Trophoblast cell (in vitro differentiated cells and primary cell): Measurements from ENCODE around the gene SORCS1.

Experiments used
- DNase-seq, 2 donors: peaks; one replicate each; pipeline ENCODE4 v3.0.0-alpha.2; 2016
- H2AFZ ChIP-seq: 2 replicates; pipeline ENCODE4 v1.6.1; 2013; ENCODE audit warnings: low read length, moderate library complexity, mild to moderate bottlenecking; ENCODE audit not compliant: insufficient read depth, poor library complexity
- H2AK5ac ChIP-seq: 2 replicates; pipeline ENCODE4 v1.6.1; 2013; ENCODE audit warnings: mild to moderate bottlenecking, low read length
- H2BK120ac ChIP-seq: 2 replicates; pipeline ENCODE4 v1.6.1; 2013; ENCODE audit warnings: low read length, mild to moderate bottlenecking, moderate library complexity; ENCODE audit not compliant: insufficient read depth, poor library complexity
- H2BK12ac ChIP-seq: 2 replicates; pipeline ENCODE4 v1.6.1; 2013; ENCODE audit warnings: mild to moderate bottlenecking, low read length, moderate library complexity
- H2BK5ac ChIP-seq: 2 replicates; pipeline ENCODE4 v1.6.1; 2013; ENCODE audit warnings: low read length, low read depth, moderate library complexity, mild to moderate bottlenecking; ENCODE audit not compliant: poor library complexity
- H3K14ac ChIP-seq: 2 replicates; pipeline ENCODE4 v1.6.1; 2013; ENCODE audit warnings: mild to moderate bottlenecking, low read length
- H3K18ac ChIP-seq: 2 replicates; pipeline ENCODE4 v1.6.1; 2013; ENCODE audit warnings: mild to moderate bottlenecking, low read length
- H3K23ac ChIP-seq: 2 replicates; pipeline ENCODE4 v1.6.1; 2013; ENCODE audit warnings: low read length
- H3K27ac ChIP-seq: 2 replicates; pipeline ENCODE4 v1.5.1; 2013; ENCODE audit warnings: low read depth, mild to moderate bottlenecking, inconsistent platforms, low read length, moderate library complexity
- H3K27me3 ChIP-seq: 2 replicates; pipeline ENCODE4 v1.6.1; 2013; ENCODE audit warnings: inconsistent platforms, mild to moderate bottlenecking, low read length, moderate library complexity; ENCODE audit not compliant: insufficient read depth
- H3K36me3 ChIP-seq, 2 experiments: 1 replicate in 1 of 2; 2 replicates in 1 of 2; pipeline ENCODE4 v1.6.1; 2013; ENCODE audit warnings: low read length in 2 of 2, mild to moderate bottlenecking in 2 of 2, moderate library complexity in 1 of 2; ENCODE audit not compliant: insufficient read depth in 2 of 2, control insufficient read depth in 1 of 2
- H3K4ac ChIP-seq: 2 replicates; pipeline ENCODE4 v1.6.1; 2013; ENCODE audit warnings: low read depth, mild to moderate bottlenecking, low read length, moderate library complexity
- H3K4me1 ChIP-seq, 2 experiments: 1 replicate in 1 of 2; 2 replicates in 1 of 2; pipeline ENCODE4 v1.6.1; 2013; ENCODE audit warnings: low read length in 2 of 2, mild to moderate bottlenecking in 2 of 2, moderate library complexity in 1 of 2; ENCODE audit not compliant: insufficient read depth in 2 of 2, control insufficient read depth in 1 of 2
- H3K4me2 ChIP-seq: 2 replicates; pipeline ENCODE4 v1.6.1; 2013; ENCODE audit warnings: inconsistent platforms, mild to moderate bottlenecking, low read length, moderate library complexity
- H3K4me3 ChIP-seq: 2 replicates; pipeline ENCODE4 v1.5.1; 2013; ENCODE audit warnings: mild to moderate bottlenecking, low read depth, low read length, inconsistent platforms
- H3K79me1 ChIP-seq: one replicate; pipeline ENCODE4 v1.6.1; 2013; ENCODE audit warnings: low read length
- H3K79me2 ChIP-seq: 2 replicates; pipeline ENCODE4 v1.6.1; 2013; ENCODE audit warnings: low read length, mild to moderate bottlenecking; ENCODE audit not compliant: control insufficient read depth, insufficient read depth, poor library complexity
- H3K9ac ChIP-seq: 2 replicates; pipeline ENCODE4 v1.6.1; 2013; ENCODE audit warnings: mild to moderate bottlenecking, low read length
- H3K9me3 ChIP-seq: 2 replicates; pipeline ENCODE4 v1.6.1; 2013; ENCODE audit warnings: low read depth, mild to moderate bottlenecking, control low read depth, inconsistent platforms, low read length; ENCODE audit not compliant: insufficient read depth
- H4K12ac ChIP-seq: 2 replicates; pipeline ENCODE4 v1.6.1; 2013; ENCODE audit warnings: low read depth, mild to moderate bottlenecking, low read length, moderate library complexity
- H4K8ac ChIP-seq: 2 replicates; pipeline ENCODE4 v1.6.1; 2013; ENCODE audit warnings: low read depth, mild to moderate bottlenecking, low read length, moderate library complexity
- H4K91ac ChIP-seq: one replicate; pipeline ENCODE4 v1.6.1; 2013; ENCODE audit warnings: low read depth, mild to moderate bottlenecking, low read length, moderate library complexity
- WGBS: extraction: QIAGEN DNeasy Blood & Tissue Kit; methylation state at CpG from one replicate; pipeline ENCODE4 v1.1.7; 2013; ENCODE audit warnings: missing lambda C conversion rate; ENCODE audit not compliant: insufficient read length, insufficient coverage; ENCODE audit errors: extremely low coverage; 5-methylcytosine and 5-hydroxymethylcytosine counted together

SORCS1 gene

GRCh38 chr10:107072786-107073185, 91.7 kb downstream of the SORCS1 start:
- no peak overlapping the region for H3K4me2 ChIP-seq
- no peaks in the 10 kb centered on the region for H3K79me2 ChIP-seq
- no peaks in the 10 kb centered on the region for H3K36me3 ChIP-seq
- H4K91ac ChIP-seq, result no peak overlapping the region
- no peak overlapping the region for H3K9ac ChIP-seq
- H3K23ac ChIP-seq, result no peak overlapping the region
- H3K4me1 ChIP-seq, result peaks cover 0 to 2% of the 10 kb centered on the region in 2 experiments
- H4K12ac ChIP-seq, result no peak overlapping the region
- H3K14ac ChIP-seq, result no peak overlapping the region
- H3K4ac ChIP-seq, result no peak overlapping the region
- H3K27me3 ChIP-seq, result no peaks in the 10 kb centered on the region
- H2AK5ac ChIP-seq, result no peak overlapping the region
- no CpG with 5 or more reads among the region's 5 CpGs for WGBS
- H2BK120ac ChIP-seq, result no peak overlapping the region
- no peak overlapping the region for H3K4me3 ChIP-seq
- no peaks in the 10 kb centered on the region for H3K9me3 ChIP-seq
- no peak overlapping the region for H2BK12ac ChIP-seq
- H2BK5ac ChIP-seq, result no peak overlapping the region
- no peak overlapping the region for H4K8ac ChIP-seq
- H2AFZ ChIP-seq, result no peak overlapping the region
- no peaks in the 10 kb centered on the region for H3K79me1 ChIP-seq
- H3K18ac ChIP-seq, result no peak overlapping the region
- no peak for DNase-seq
- H3K27ac ChIP-seq, result no peak overlapping the region

- WGBS, result no CpG with 5 or more reads among the region's 3 CpGs
- Histone ChIP-seq H2BK120ac (no peak overlapping the region), H4K91ac (no peak overlapping the region), H3K4ac (no peak overlapping the region), H3K14ac (no peak overlapping the region), H2AK5ac (no peak overlapping the region), H3K36me3 (no peaks in the 10 kb centered on the region), H3K23ac (no peak overlapping the region), H3K18ac (no peak overlapping the region), H3K9me3 (no peaks in the 10 kb centered on the region), H3K79me1 (no peaks in the 10 kb centered on the region), H3K4me1 (peaks cover 0 to 2% of the 10 kb centered on the region in 2 experiments), H3K79me2 (no peaks in the 10 kb centered on the region), H2BK5ac (no peak overlapping the region), H3K4me2 (no peak overlapping the region), H4K12ac (no peak overlapping the region), H3K4me3 (no peak overlapping the region), H3K27ac (no peak overlapping the region), H2AFZ (no peak overlapping the region), H2BK12ac (no peak overlapping the region), H3K27me3 (no peaks in the 10 kb centered on the region), H4K8ac (no peak overlapping the region), H3K9ac (no peak overlapping the region)
- DNase-seq, result no peak
Observed at GRCh38 chr10:107072028-107072427, 92.5 kb downstream of the SORCS1 start.

GRCh38 chr10:107071301-107071700, 93.2 kb downstream of the SORCS1 start:
- H2BK5ac ChIP-seq, result no peak overlapping the region
- no peaks in the 10 kb centered on the region for H3K9me3 ChIP-seq
- no peak overlapping the region for H2AK5ac ChIP-seq
- no peak overlapping the region for H4K12ac ChIP-seq
- H3K4me1 ChIP-seq, result peaks cover 0 to 2% of the 10 kb centered on the region in 2 experiments
- no peak overlapping the region for H4K8ac ChIP-seq
- no peaks in the 10 kb centered on the region for H3K79me1 ChIP-seq
- H2BK120ac ChIP-seq, result no peak overlapping the region
- H3K9ac ChIP-seq, result no peak overlapping the region
- no peak overlapping the region for H2AFZ ChIP-seq
- H3K79me2 ChIP-seq, result no peaks in the 10 kb centered on the region
- H4K91ac ChIP-seq, result no peak overlapping the region
- no peak overlapping the region for H2BK12ac ChIP-seq
- H3K4me3 ChIP-seq, result no peak overlapping the region
- DNase-seq, result no peak
- H3K4me2 ChIP-seq, result no peak overlapping the region
- no peak overlapping the region for H3K4ac ChIP-seq
- no peak overlapping the region for H3K18ac ChIP-seq
- H3K23ac ChIP-seq, result no peak overlapping the region
- no peak overlapping the region for H3K14ac ChIP-seq
- no peaks in the 10 kb centered on the region for H3K27me3 ChIP-seq
- H3K36me3 ChIP-seq, result no peaks in the 10 kb centered on the region
- WGBS, result no CpG with 5 or more reads among the region's 4 CpGs
- no peak overlapping the region for H3K27ac ChIP-seq

GRCh38 chr10:107067843-107068242, 96.7 kb downstream of the SORCS1 start:
- H3K4me1 ChIP-seq, result peaks cover 0 to 2% of the 10 kb centered on the region in 2 experiments
- no peak overlapping the region for H2BK12ac ChIP-seq
- H3K4me2 ChIP-seq, result no peak overlapping the region
- no peaks in the 10 kb centered on the region for H3K9me3 ChIP-seq
- no peak overlapping the region for H4K8ac ChIP-seq
- H3K4ac ChIP-seq, result no peak overlapping the region
- H3K18ac ChIP-seq, result no peak overlapping the region
- no CpG with 5 or more reads among the region's 4 CpGs for WGBS
- H3K27me3 ChIP-seq, result no peaks in the 10 kb centered on the region
- no peak overlapping the region for H3K9ac ChIP-seq
- H2BK120ac ChIP-seq, result no peak overlapping the region
- H2AFZ ChIP-seq, result no peak overlapping the region
- no peak overlapping the region for H3K27ac ChIP-seq
- no peak overlapping the region for H2BK5ac ChIP-seq
- H3K23ac ChIP-seq, result no peak overlapping the region
- no peak overlapping the region for H3K14ac ChIP-seq
- no peak overlapping the region for H4K91ac ChIP-seq
- H3K36me3 ChIP-seq, result no peaks in the 10 kb centered on the region
- H2AK5ac ChIP-seq, result no peak overlapping the region
- no peaks in the 10 kb centered on the region for H3K79me2 ChIP-seq
- H4K12ac ChIP-seq, result no peak overlapping the region
- no peaks in the 10 kb centered on the region for H3K79me1 ChIP-seq
- DNase-seq, result no peak
- H3K4me3 ChIP-seq, result no peak overlapping the region
